Aorta (tissue), 5 donors: ENCODE measurements around the gene FGF8. TPM values are rescaled to one million over a fixed set of nuclear protein-coding genes. Genes with fewer than 3 reads are reported as not detected.

Source experiments
- ATAC-seq: fragments of 200-7000 bp; cut with Tn5 transposase; one replicate; pipeline ENCODE4 v1.9.1; 2022; ENCODE audit warnings: moderate library complexity; ENCODE audit not compliant: low FRiP score
- DNase-seq, 2 donors: peaks; one replicate each; pipeline ENCODE4 v3.0.0-alpha.2; 2020
- H3K27ac ChIP-seq, 2 donors: one replicate each; pipeline ENCODE4 v1.5.1; 2013; ENCODE audit warnings: low read length in 2 of 2, mild to moderate bottlenecking in 2 of 2, moderate library complexity in 2 of 2, control low read depth in 1 of 2, inconsistent platforms in 1 of 2, low read depth in 1 of 2
- H3K27me3 ChIP-seq, 2 donors: one replicate each; pipeline ENCODE4 v1.6.1; 2013; ENCODE audit warnings: control low read depth in 1 of 2, low read length in 1 of 2, mild to moderate bottlenecking in 1 of 2, moderate library complexity in 1 of 2; ENCODE audit not compliant: insufficient read depth in 2 of 2, control insufficient read depth in 1 of 2
- H3K36me3 ChIP-seq, 2 donors: one replicate each; pipeline ENCODE4 v1.6.1; 2013; ENCODE audit warnings: control low read depth in 1 of 2, low read length in 1 of 2, mild to moderate bottlenecking in 1 of 2; ENCODE audit not compliant: insufficient read depth in 2 of 2, control insufficient read depth in 1 of 2
- H3K4me1 ChIP-seq, 2 donors: one replicate each; pipeline ENCODE4 v1.6.1; 2013; ENCODE audit warnings: low read length in 2 of 2, control low read depth in 1 of 2, mild to moderate bottlenecking in 1 of 2, moderate library complexity in 1 of 2; ENCODE audit not compliant: insufficient read depth in 2 of 2, control insufficient read depth in 1 of 2
- H3K4me3 ChIP-seq, 2 donors: one replicate each; pipeline ENCODE4 v1.5.1; 2013; ENCODE audit warnings: low read length in 2 of 2, control low read depth in 1 of 2, mild to moderate bottlenecking in 1 of 2
- H3K9me3 ChIP-seq: one replicate; pipeline ENCODE4 v1.6.1; 2013; ENCODE audit warnings: mild to moderate bottlenecking, low read length; ENCODE audit not compliant: control insufficient read depth
- WGBS, 2 donors: extraction: QIAGEN DNeasy Blood & Tissue Kit; methylation state at CpG; one replicate each; pipeline ENCODE4 v1.1.7; 2013; 5-methylcytosine and 5-hydroxymethylcytosine counted together
- intact Hi-C, 2 donors: fragments of 100-400 bp; cut with DNase I; formaldehyde crosslinking; loops; one replicate each; pipeline versions ENCODE4 v1.14.2 to v1.15.0; 2022
- polyA plus RNA-seq, 2 donors: library from polyadenylated mRNA; stranded (reverse); fragments of 200-250 nt; gene quantifications; one replicate each; pipeline ENCODE4 v1.2.3, GENCODE V29; 2013
- total RNA-seq, 2 donors: library from RNA; stranded (reverse); fragmentation: NEBNext Ultra II Directional; extraction: Animal tissue kit (Norgen Biotek cat#: 25700); gene quantifications; one replicate each; pipeline ENCODE4 v1.2.1, GENCODE V29; 2021
- donor health status: healthy with polysubstance abuse.
- donor health status: Bipolar disorder and iron deficiency.
- donor health status: DM: no; HTN: no; CAD: no.
- donor health status: DM: no; HTN: no; CAD: no.
- donor health status: DM: yes; HTN: yes; CAD: no.

FGF8 gene
- total and polyA plus RNA-seq, 4 donors: not detected

DNA sequence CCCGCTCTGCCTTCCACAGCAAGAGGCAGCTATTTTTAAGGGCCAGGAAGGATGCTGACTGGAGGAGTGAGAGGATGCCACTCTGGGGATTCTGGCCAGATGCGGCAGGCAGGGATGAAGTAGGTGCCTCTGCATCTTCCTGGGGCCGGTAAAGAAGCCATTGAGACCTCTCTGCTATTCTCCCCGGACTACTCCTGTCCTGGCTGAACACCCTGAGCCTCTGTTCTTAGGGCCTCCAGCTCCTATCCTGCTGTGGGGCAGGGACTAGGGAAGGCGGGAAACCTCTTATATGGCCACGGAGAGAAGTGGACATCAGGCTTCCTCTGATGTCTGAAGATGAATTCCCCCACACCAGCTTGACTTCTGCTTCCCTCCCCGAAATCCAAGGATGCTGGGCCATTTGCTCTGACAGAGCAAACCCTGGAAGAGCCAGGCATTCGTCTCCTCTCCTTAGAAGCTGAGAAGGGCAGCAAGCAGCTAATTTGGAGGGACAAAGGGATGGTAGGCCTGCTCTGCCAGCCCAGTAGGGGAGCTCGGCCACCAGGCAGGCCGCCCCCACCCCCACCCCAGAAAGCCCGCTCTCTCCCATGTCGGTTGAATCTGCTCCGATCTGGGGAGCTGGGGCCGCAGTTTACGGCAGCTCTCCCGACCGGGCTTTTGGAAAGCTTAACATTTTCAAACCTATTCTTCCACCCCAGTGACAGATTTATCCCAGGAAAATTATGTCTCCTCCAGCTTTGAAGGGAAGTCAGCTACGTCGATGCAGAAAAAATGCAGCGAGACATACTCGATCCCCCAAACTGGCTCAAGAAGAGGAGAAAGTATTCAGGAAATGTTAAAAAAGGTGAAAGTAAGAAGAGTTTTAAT, 2.8 kb downstream of the FGF8 start:
- intact Hi-C loops: no loop called here
- Histone ChIP-seq H3K36me3 (no peaks in the 10 kb centered on the region), H3K4me3 (no peak overlapping the region), H3K4me1 (no peaks in the 10 kb centered on the region), H3K27me3 (no peaks in the 10 kb centered on the region), H3K27ac (no peak overlapping the region), H3K9me3 (no peaks in the 10 kb centered on the region)
- WGBS, 2 donors: 32 to 33% methylated on average over 21 of the region's 21 CpGs
- ATAC-seq (no peak), DNase-seq (no peak)

DNA sequence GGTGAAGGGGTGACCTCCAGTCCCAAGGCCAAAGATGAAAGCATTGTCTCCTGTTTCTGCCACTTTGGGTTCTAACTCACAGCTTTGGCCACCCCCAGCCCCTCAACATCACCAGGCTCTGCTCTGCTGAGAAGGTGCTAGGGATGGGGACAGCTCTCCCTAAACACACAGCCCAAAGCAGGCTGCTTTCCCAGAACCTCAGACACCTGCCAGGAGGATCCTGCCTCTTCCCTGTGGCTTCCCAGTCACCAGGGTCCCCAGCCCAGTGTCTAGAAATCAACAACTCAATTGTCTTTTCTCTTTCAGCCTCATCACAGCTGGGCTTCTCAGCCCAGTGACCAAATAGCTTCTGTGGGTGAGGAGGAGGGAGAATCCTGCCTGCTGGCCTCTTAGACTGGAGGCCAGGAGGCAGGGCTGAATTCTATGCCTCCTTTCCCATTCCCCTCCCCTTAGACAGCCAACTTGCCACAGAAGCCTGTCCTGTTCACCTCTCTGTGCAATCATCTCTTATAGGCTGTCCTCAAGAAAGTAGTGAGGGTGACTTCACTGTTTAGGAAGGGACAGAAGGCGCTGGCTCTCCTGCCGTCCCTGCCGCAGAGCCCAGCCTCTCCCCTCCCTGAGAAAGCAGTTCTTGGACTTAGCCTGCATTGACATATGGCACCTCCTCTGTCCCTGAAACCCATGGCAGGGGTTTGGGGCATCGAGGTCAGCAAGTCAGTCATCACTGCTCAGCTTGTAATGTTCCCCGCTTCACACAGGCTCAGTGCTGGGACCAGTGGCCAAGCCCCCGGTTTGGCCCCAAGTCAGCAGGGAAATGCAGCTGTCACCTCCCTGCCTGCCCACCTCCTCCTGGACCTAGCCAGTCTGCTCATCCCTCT, 3.7 kb downstream of the FGF8 start:
- no peaks in the 10 kb centered on the region for H3K4me1 ChIP-seq
- intact Hi-C loops: no loop called here
- no peaks in the 10 kb centered on the region for H3K9me3 ChIP-seq
- H3K27ac ChIP-seq: no peak overlapping the region
- H3K4me3 ChIP-seq: no peak overlapping the region
- H3K27me3 ChIP-seq: no peaks in the 10 kb centered on the region
- WGBS, 2 donors: 67 to 75% methylated on average over 6 of the region's 6 CpGs
- ATAC-seq (no peak), DNase-seq (no peak)
- no peaks in the 10 kb centered on the region for H3K36me3 ChIP-seq

DNA sequence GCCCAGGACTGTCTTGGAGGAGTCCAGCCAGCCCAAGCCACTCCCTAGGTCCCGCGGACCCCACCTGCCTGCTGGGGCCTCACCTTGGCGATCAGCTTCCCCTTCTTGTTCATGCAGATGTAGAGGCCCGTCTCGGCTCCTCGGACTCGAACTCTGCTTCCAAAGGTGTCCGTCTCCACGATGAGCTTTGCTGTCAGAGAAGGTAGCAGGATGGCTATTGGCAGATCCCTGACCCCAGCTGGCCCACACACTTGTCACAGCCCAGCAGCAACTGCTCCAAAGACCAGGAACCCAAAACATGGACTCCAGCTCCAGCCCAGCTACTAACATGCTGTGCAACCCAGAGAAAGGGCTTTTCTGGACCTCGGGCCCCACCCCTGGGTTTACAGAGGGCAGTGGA, 4.5 kb downstream of the FGF8 start:
- no peaks in the 10 kb centered on the region for H3K9me3 ChIP-seq
- no peak overlapping the region for H3K27ac ChIP-seq
- H3K4me3 ChIP-seq: no peak overlapping the region
- DNase-seq (no peak), ATAC-seq (no peak)
- no peaks in the 10 kb centered on the region for H3K4me1 ChIP-seq
- H3K27me3 ChIP-seq: no peaks in the 10 kb centered on the region
- 94 to 95% methylated on average over 10 of the region's 10 CpGs for WGBS, 2 donors
- no peaks in the 10 kb centered on the region for H3K36me3 ChIP-seq
- intact Hi-C loops: no loop called here

DNA sequence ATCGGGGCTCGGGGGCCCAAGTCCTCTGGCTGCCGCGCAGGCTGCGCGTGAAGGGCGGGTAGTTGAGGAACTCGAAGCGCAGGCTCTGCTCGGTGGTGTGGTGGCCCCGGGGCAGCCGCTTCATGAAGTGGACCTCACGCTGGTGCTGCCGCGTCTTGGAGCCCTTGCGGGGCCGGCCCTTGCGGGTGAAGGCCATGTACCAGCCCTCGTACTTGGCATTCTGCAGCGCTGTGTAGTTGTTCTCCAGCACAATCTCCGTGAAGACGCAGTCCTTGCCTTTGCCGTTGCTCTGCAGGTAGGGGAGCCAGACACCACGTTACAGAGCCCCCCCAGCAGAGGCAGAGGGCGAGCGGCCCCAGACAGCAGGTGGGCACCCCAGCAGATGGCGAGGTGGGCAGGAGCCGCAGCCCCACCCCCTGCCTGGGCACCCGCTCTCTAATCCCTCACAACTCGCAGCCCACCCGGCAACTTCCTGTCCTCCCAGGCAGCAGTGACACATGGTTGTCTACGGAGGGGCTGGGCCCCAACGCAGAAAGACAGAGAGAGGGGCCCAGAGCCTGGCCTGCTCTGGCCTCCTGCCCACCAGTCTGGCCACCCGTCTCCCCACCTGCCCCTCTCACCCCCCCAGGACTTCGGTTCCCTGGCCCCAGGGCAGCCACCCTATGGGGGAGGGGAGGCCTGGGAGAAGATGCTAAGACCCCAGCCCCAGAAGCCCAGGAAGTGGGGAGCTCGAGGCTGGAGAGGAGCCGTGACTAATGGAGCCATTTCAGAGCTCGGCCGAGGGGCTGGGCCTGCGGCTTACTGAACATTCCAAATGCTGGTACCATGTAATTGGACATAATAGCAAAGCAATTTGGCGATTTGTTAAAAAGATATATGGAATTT, 5.3 kb downstream of the FGF8 start:
- Histone ChIP-seq H3K9me3 (no peaks in the 10 kb centered on the region), H3K4me3 (no peak overlapping the region), H3K4me1 (no peaks in the 10 kb centered on the region), H3K27ac (no peak overlapping the region), H3K36me3 (no peaks in the 10 kb centered on the region), H3K27me3 (no peaks in the 10 kb centered on the region)
- ATAC-seq: no peak
- DNase-seq: no peak
- intact Hi-C loops: no loop called here
- 84 to 88% methylated on average over 41 of the region's 41 CpGs for WGBS, 2 donors

DNA sequence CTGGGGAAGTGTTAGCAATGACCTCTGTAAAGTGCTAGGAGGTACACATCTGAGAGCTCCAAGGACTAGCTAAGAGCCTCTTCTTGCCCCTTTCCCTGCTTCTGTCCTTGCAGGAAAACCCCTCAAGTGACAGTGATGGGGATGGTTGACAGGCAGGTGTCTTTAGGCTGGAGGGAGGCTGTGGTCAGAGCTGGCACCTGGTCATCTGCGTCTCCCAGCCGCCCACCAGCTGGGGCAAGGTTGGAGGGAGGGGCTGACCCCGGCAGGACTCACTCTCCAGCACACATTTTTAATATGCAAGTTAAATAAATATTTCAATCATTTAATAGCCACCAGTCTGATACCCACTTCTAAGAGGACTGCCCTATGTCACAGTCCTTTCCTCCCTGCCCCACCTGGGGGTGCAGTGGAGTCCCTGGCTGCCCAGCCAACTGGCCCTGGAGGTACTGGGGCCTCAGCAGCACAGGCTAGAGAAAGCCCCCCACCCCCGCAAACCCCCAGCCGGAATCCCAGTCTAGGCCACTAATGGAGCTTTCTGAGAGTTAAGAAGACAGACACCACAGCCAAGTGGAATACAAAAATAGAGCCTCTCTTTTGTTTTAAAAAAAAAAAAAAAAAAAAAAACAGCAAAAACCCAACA, 6.3 kb downstream of the FGF8 start:
- Histone ChIP-seq H3K4me3 (no peak overlapping the region), H3K9me3 (no peaks in the 10 kb centered on the region), H3K4me1 (no peaks in the 10 kb centered on the region), H3K36me3 (no peaks in the 10 kb centered on the region), H3K27ac (no peak overlapping the region), H3K27me3 (no peaks in the 10 kb centered on the region)
- ATAC-seq (no peak), DNase-seq (no peak)
- WGBS, 2 donors: 85 to 91% methylated on average over 5 of the region's 5 CpGs
- intact Hi-C loops: no loop called here

DNA sequence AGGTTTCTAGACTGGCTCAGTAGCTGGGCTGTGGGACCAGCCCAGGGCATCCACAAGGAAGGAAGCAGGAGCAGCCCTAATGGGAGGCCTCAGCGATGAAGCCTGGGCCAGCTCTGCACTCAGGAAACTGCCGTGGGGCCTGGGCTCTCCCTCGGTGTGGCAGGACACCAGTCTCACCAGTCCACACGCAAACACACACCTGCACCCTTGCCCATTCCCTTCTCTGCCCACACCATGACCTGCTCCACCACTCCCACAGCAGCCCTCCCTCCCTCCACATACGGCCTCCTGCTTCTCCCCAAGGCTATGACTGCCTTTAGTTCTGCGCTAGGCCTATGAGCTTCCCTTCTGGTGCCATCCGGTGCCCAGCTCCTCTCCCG, 7.1 kb downstream of the FGF8 start:
- H3K4me1 ChIP-seq: no peaks in the 10 kb centered on the region
- no peaks in the 10 kb centered on the region for H3K36me3 ChIP-seq
- no peak overlapping the region for H3K4me3 ChIP-seq
- no peaks in the 10 kb centered on the region for H3K9me3 ChIP-seq
- no peak for DNase-seq
- intact Hi-C loops: no loop called here
- WGBS, 2 donors: 83 to 87% methylated on average over 8 of the region's 8 CpGs
- ATAC-seq: no peak
- H3K27ac ChIP-seq: no peak overlapping the region
- no peaks in the 10 kb centered on the region for H3K27me3 ChIP-seq

DNA sequence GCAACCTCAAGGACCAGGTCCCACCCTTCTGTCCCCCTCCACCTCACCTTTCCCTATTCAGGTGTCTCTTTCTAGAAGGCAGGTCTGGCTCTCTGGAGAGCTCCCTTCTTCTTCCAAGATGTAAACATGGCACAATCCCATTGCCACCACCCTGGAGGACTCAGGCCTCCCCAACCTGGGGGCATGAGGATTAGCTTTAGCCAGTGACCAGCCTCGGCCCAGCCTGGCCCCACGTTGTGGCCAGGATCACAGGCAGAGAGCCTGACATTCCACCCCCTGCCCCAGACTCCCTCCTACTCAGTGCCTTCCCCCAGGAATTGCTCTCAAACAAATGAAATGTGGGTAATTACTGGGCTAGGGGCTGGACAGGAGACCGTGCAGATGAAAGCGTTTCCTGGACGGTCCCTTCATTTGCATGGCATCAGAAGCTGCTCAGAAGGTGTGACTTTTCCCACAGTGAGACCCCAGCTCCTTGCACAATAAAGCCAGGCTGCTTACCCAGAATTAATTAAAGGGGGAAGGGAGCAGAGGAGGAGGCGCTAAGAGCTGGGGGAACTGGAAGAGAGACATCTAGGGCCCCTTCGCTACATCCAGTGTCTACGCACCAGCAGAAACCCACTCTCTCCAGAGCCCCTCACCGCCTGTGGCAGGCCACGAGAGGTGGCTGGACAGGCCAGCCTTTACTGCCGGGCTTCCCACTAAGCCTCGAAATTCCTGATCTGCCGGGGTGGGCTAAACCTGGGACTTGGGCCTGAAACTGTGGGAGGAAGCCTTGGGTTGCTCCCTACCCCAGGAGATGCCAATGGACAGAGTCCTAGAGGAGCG, 7.7 kb downstream of the FGF8 start:
- WGBS, 2 donors: 60 to 62% methylated on average over 14 of the region's 14 CpGs
- Histone ChIP-seq H3K4me3 (no peak overlapping the region), H3K36me3 (no peaks in the 10 kb centered on the region), H3K4me1 (no peaks in the 10 kb centered on the region), H3K27me3 (no peaks in the 10 kb centered on the region), H3K27ac (no peak overlapping the region), H3K9me3 (no peaks in the 10 kb centered on the region)
- intact Hi-C loops: no loop called here
- ATAC-seq (no peak), DNase-seq (no peak)
